GM18511 (cell line): ENCODE results near the gene CHRND.

Experiments used
- ATAC-seq: cut with Tn5 transposase; IDR thresholded peaks from one replicate; pipeline ENCODE4 v1.9.1; 2021; ENCODE audit warnings: mild to moderate bottlenecking, moderate library complexity; ENCODE audit not compliant: unreplicated experiment

The CHRND gene

DNA sequence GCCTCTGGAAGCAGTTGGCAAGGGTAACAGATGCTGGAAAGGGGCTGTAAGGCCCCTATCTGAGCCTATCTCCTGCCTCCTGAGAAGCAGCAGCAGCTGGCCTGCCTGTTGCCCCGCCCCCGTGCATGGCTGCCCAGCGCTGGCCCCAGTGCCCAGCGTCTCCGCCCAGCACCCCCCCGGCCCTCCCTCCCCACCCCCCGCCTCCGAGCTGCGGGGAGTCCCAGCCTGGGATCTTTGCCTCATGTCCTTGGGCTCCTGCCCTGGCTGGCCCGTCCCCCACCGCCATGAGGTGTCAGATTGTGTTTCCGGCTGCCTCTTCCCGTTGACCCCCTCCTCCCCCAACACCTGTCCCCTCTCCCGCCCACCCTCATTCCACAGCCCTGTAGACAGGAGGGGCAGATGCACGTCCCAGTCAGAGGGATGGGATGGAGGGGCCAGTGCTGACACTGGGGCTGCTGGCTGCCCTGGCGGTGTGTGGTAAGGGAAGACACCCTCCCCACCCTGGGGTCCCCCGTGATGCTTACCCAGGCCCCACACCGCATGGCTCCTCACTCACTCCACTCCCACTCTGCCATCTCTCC is at the start of gene CHRND:
Gene CHRND (plus strand): TSS at position 370 of the 581 bp plus-strand sequence. CDS start 56 bp downstream, at position 426.
- no peak for ATAC-seq

DNA sequence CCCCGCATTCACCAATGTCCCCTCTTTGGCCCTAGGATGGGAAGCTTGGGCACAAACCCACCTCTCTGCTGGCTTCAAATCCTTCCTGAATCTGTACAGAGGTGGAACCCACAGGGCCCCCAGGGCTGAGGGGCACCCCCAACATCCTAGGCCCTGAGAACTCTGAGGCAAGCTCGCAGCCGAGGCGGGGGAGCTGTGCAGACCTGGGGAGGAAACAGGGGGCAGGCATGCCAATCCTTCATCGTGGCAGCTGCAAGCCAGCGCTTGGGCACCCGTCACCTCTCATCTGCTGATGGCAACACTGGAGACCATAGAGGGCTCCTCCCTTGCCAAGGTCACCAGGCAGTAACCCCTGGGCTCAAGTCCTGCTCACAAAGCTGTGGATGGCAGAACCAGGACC is 49.2 kb upstream of the CHRND start:
- ATAC-seq, result no peak

DNA sequence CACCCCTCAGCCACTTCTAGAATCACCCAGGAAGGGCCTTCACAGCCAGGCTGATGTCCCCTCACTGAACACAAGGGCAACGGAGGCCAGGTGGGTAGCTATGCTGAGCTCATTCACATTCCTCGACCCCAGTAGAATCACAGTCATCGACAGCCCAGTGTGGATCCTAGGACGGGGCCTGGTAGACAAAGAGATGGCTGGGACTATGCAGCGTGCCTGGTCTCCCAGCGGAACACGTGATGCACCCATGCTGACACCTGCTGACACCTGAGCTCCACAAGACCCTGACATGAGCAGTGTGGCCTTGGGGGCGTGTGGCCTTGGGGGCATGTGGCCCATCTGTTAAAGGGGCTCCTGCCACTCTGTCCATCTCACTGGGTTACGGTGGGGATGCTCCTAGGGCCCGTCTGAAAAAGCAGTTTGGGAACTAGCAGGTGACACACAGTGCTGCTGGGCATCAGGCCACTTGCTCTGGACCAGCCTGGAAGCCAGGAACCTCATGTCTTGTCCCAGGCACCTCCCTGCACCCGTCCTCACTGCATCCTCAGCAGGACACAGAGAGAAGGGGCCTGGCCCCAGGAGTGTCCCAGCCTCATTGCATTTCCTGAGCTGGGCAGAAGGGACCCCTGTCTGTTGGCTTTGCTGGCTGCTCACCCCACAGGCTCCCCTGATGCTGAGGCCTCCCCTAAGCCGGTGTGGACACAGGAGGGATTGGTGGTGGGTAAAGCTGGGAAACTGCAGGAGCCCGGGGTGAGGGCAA is 48.0 kb upstream of the CHRND start:
- ATAC-seq, result no peak

DNA sequence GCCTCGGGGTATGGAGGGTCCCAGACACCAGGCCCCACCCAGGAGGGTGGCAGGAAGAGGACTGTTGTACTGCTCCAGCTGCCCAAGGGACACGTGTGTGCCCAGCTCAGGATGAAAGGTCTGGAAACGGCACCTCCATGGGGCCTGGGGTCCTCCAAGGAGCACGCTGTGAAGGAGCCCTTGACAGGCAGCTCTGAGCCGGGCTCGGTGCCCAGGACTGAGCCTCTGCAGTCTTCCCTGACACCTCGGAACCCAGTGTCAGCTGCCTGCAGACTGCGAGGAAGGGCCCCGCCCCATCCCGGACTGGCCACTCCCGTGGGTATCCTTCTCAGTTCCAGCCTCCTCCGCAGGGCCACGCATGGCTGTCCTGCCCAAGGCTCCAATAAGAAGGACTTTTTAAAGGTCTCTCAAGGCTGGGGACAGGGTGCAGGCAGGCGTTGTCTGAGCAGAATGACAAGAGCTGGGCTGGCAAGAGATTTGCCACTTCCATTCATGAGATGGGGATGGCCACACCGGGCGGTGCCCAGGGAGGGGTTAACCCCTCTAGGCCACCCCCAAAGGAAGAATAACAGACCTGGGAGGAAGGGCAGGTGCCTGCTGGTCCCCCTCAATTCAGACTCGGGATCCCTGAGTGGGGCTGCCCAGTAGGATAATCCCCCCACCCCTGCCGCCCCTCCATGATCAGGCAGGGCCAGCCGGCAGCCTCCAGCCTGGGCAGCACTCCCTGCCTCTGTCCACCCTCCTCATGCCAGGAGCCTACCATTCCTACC is 47.2 kb upstream of the CHRND start:
- no peak for ATAC-seq

DNA sequence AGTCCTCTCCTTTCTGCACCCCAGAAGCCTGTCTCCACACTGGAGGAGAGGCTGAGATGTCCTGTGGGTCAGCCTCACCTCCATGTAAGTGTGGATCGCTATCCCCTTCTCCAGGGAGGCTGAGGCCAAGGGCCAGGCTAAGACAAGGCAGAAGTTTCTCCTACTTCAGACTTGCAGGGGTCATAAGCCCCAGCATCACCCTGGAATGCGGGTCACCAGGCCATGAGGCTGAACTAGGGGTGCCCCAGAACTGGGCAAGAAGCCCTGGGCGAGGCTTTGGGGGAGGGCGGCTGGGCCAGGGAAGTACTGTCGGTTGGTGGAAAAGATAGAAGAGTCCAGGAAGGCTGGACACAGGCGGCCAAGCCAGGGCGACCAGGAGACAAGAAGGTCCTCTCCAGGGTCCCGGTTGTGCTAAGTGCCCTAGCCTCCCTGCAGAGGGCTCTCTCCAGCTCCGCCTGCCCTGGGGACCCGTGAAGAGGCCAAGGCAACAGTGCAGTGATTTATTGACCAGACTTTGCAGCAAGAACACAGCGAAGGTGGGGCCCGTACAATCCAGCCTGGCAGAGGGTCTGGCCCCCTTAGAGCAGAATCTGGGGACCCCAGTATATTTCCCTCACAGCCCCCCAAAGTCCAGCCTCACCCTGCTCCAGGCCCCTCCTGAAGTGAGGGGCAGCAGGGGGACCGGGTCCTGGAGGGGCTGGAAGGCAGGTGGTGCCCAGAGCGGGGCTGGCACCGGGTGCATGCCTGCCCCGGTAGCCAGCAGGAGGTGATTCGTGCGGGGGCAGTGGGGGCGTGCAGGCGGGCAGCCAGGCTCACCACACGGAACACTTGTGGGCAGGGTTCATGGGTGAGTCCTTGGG is 46.4 kb upstream of the CHRND start:
- no peak for ATAC-seq

DNA sequence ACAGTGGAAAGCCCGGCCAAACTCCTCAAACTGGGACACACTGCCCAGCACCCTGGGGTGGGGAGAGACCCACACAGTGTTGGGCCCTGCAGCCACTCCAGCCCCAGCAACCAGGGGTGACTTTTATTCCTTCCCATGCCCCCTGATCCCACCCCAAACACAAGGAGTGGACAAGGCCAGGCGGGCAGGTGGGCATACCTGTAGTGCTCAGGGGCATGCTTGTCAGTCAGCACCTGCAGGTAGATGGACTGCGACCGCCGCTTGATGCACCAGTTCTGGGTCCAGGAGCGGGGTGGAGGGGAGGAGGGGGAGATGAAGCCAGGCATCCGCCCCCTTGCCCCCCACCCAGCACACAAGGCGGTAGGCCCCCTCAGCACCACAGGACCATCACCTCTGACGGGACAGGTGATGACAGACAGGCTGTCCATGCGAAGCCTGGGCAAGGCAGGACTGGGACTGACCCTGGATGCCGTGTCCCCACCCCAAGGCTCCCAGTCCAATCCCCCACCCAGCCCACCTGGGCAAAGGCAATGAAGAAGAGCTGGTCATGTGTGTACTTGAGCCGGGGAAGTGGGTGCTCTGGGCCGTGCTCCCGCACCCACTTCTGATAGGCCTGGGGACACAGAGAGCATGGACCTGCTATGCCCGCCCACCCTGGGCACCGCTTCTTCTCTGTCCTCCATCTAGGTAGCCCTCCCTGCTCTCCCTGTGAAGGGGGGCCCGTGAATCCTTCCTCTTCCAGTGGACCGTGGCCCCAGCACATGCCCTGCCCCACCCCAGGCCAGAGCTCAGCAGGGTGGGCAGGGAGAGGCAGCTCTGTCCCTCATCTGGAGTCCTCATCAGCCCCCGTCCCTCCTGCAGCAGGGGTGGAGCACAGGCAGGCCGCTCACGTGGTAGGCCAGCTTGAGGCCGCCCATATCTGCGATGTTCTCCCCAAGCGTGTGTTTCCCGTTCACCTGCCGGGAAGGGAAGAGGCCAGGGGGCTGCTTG is 45.5 kb upstream of the CHRND start:
- no peak for ATAC-seq

GRCh38 chr2:232481322-232482140 is 44.4 kb upstream of the CHRND start:
- ATAC-seq, result no peak

- ATAC-seq, result no peak
Measured at GRCh38 chr2:232482301-232483238, 43.4 kb upstream of the CHRND start.

DNA sequence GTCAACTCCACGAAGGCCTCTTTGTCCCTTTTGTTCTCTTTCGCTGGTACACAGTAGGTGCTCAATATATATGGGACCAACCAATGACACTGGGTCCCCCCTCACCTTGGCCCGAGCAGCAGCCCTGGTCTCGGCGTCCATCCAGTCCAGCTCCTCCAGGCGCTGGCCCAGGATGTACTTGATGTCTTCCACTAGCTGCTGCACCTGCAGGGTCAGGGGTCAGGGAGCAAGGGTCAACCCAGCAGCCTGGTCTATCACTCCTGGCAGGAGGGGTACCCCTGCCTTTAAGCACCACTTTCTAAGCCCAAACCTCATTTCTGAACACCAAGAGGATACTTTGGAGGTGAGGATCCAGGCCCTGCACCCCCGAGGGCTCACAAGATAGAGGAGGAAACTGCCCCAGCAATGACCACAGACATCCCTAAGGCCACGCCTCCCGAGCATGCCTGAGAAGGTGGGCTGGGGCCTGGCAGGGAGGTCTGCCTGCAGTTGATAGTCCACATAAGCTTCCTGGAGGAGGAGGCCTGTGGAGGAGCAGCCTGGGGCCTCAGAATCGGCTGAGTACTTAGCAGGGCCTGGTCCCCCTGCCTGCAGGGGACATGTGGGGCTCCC is 42.5 kb upstream of the CHRND start:
- ATAC-seq, result no peak

- ATAC-seq, result no peak
Measured at GRCh38 chr2:232483923-232484627, 41.9 kb upstream of the CHRND start.

DNA sequence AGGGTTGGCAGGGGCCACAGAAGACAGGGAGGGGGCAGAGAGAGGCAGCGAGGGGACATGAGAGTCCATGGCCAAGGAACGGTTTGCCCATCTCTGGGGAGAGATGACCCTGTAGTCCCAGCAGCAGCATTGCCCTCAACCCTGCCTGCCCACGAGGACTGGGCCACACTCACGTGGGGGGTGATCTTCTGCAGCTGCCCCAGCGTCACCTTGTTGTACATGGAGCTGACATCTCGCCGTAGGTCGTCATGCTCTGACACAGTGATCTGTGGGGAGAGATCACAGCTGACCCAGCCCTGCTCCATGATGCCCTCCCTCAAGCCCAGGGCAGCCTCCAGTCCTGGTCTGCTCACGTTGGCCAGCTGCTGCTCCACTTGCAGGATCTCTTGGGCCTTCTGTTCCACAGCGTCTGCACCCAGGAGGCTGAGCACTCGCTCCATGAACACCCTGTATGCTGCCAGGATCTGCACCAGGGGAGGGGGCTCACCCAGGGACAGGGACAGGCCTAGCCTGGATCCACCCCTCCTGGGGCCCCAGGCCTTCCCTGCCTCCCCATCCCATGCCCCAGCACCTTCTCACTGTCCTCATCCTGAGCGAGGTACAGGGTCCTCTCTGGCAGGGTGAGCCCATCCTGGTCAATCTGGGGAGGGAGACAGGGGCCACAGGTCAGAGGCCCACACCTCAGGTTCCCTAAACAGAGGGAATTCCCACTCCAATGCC is 41.2 kb upstream of the CHRND start:
- ATAC-seq, result no peak

- ATAC-seq, result no peak
Measured at GRCh38 chr2:232485348-232485756, 40.6 kb upstream of the CHRND start.

- ATAC-seq, result no peak
Measured at GRCh38 chr2:232485757-232486557, 40.0 kb upstream of the CHRND start.

- ATAC-seq, result no peak
Measured at GRCh38 chr2:232486558-232487384, 39.2 kb upstream of the CHRND start.
